Neural progenitor cell (in vitro differentiated cells): ENCODE data around the gene ITGA6. TPM values are rescaled to one million over a fixed set of nuclear protein-coding genes. Genes with fewer than 3 reads are reported as not detected.

Experiments used
- DNase-seq: peaks from one replicate; pipeline ENCODE4 v3.0.0-alpha.2; 2016; ENCODE audit warnings: low spot score
- H2AFZ ChIP-seq: fragments of 200-600 bp; sonication (generic); replicated peaks from 2 replicates; pipeline ENCODE4 v1.6.1; 2016; ENCODE audit warnings: antibody characterized with exemption
- H3F3A ChIP-seq: fragments of 200-600 bp; sonication (generic); 2 replicates; pipeline ENCODE4 v1.6.1; 2016; ENCODE audit warnings: antibody characterized with exemption, low read depth
- H3K27ac ChIP-seq: fragments of 200-600 bp; sonication (generic); 2 replicates; pipeline ENCODE4 v1.5.1; 2016; ENCODE audit warnings: mild to moderate bottlenecking
- H3K27me3 ChIP-seq: fragments of 200-600 bp; sonication (generic); 2 replicates; pipeline ENCODE4 v1.6.1; 2016; ENCODE audit warnings: mild to moderate bottlenecking, moderate library complexity
- H3K36me3 ChIP-seq: fragments of 200-600 bp; sonication (generic); 2 replicates; pipeline ENCODE4 v1.5.1; 2016
- H3K4me1 ChIP-seq: fragments of 200-600 bp; sonication (generic); 2 replicates; pipeline ENCODE4 v1.6.1; 2016; ENCODE audit warnings: mixed run types
- H3K4me2 ChIP-seq: fragments of 200-600 bp; sonication (generic); 2 replicates; pipeline ENCODE4 v1.6.1; 2016
- H3K4me3 ChIP-seq: fragments of 200-600 bp; sonication (generic); 2 replicates; pipeline ENCODE4 v1.5.1; 2016
- H3K79me2 ChIP-seq: fragments of 200-600 bp; sonication (generic); 2 replicates; pipeline ENCODE4 v1.6.1; 2016; ENCODE audit warnings: low read depth
- H3K9ac ChIP-seq: fragments of 200-600 bp; sonication (generic); 2 replicates; pipeline ENCODE4 v1.6.1; 2016
- H3K9me3 ChIP-seq: fragments of 200-600 bp; sonication (generic); 2 replicates; pipeline ENCODE4 v1.5.1; 2016; ENCODE audit warnings: low read depth
- H4K20me1 ChIP-seq: fragments of 200-600 bp; sonication (generic); 2 replicates; pipeline ENCODE4 v1.6.1; 2016; ENCODE audit warnings: low read depth
- H3K27ac Mint-ChIP-seq: 3 replicates; pipeline ENCODE4 v1.8.0; 2021; ENCODE audit warnings: mixed read lengths
- H3K27me3 Mint-ChIP-seq: 2 replicates; pipeline ENCODE4 v1.8.0; 2022; ENCODE audit warnings: low read depth, mild to moderate bottlenecking, inconsistent platforms, moderate library complexity, mixed read lengths; ENCODE audit not compliant: insufficient read depth
- H3K36me3 Mint-ChIP-seq: 3 replicates; pipeline ENCODE4 v1.8.0; 2021; ENCODE audit warnings: mixed read lengths
- H3K4me1 Mint-ChIP-seq: 3 replicates; pipeline ENCODE4 v1.8.0; 2021; ENCODE audit warnings: mixed read lengths
- H3K4me3 Mint-ChIP-seq: 3 replicates; pipeline ENCODE4 v1.8.0; 2021; ENCODE audit warnings: mild to moderate bottlenecking, moderate library complexity, mixed read lengths
- H3K9me3 Mint-ChIP-seq: 3 replicates; pipeline ENCODE4 v1.8.0; 2020; ENCODE audit warnings: mixed read lengths
- CTCF ChIP-seq: fragments of 200-600 bp; sonication (generic); IDR thresholded peaks from 2 replicates; pipeline ENCODE4 v1.5.1; 2017; ENCODE audit warnings: antibody characterized with exemption, mild to moderate bottlenecking
- EZH2 ChIP-seq: fragments of 200-600 bp; sonication (generic); IDR thresholded peaks from 2 replicates; pipeline ENCODE4 v1.6.1; 2017; ENCODE audit warnings: antibody characterized with exemption, mild to moderate bottlenecking, moderate library complexity
- EZH2phosphoT487 ChIP-seq: fragments of 200-600 bp; sonication (generic); IDR thresholded peaks from 2 replicates; pipeline ENCODE4 v1.6.1; 2017; ENCODE audit warnings: antibody characterized with exemption
- total RNA-seq: library from RNA; depleted of rRNA; stranded (reverse); fragments of >200 nt; gene quantifications from 2 replicates; pipeline ENCODE4 v1.2.3, GENCODE V29; 2015; ENCODE audit warnings: low replicate concordance

The ITGA6 gene
- total RNA-seq, 1 donor from 2014 or later: 161 TPM

- Histone ChIP-seq H3K4me2 (no peak overlapping the region), H3K4me3 (no peak overlapping the region)
These were observed 40.0 kb upstream of the ITGA6 start for GRCh38 chr2:172387361-172387760.

GRCh38 chr2:172389685-172390339, 37.6 kb upstream of the ITGA6 start:
- Histone ChIP-seq H3F3A (no peaks in the 10 kb centered on the region), H2AFZ (peak overlapping the region; percentile 50), H3K4me1 (peaks cover 18% of the 10 kb centered on the region), H4K20me1 (no peaks in the 10 kb centered on the region), H3K9ac (no peak overlapping the region), H3K9me3 (no peaks in the 10 kb centered on the region), H3K4me3 (no peak overlapping the region), H3K79me2 (no peaks in the 10 kb centered on the region), H3K27ac (no peak overlapping the region), H3K36me3 (no peaks in the 10 kb centered on the region), H3K27me3 (no peaks in the 10 kb centered on the region), H3K4me2 (no peak overlapping the region)
- TF ChIP-seq CTCF (no peak), EZH2phosphoT487 (no peak), EZH2 (no peak)
- Mint-ChIP-seq H3K4me1 (peaks cover 23% of the 10 kb centered on the region), H3K9me3 (peaks cover 7% of the 10 kb centered on the region), H3K27me3 (peaks cover 7% of the 10 kb centered on the region), H3K36me3 (no peaks in the 10 kb centered on the region), H3K27ac (peak overlapping the region; percentile 34), H3K4me3 (no peak overlapping the region)
- no peak for DNase-seq

More at GRCh38 chr2:172387361-172387760, 40.0 kb upstream of the ITGA6 start:
- Histone ChIP-seq H3K79me2 (no peaks in the 10 kb centered on the region), H3K4me1 (peaks cover 18% of the 10 kb centered on the region), H3K9ac (no peak overlapping the region), H2AFZ (peak overlapping the region; percentile 85), H3K36me3 (no peaks in the 10 kb centered on the region), H4K20me1 (no peaks in the 10 kb centered on the region), H3K9me3 (no peaks in the 10 kb centered on the region), H3K27ac (no peak overlapping the region), H3F3A (peaks cover 11% of the 10 kb centered on the region), H3K27me3 (no peaks in the 10 kb centered on the region)
- TF ChIP-seq EZH2phosphoT487 (no peak), EZH2 (no peak), CTCF (no peak)
- Mint-ChIP-seq H3K4me1 (peaks cover 30% of the 10 kb centered on the region), H3K9me3 (peaks cover 20% of the 10 kb centered on the region), H3K27me3 (peaks cover 10% of the 10 kb centered on the region), H3K27ac (peak overlapping the region; percentile 27), H3K36me3 (peaks cover 4% of the 10 kb centered on the region), H3K4me3 (no peak overlapping the region)
- no peak for DNase-seq

- H3K4me2 ChIP-seq: no peak overlapping the region
- TF ChIP-seq EZH2phosphoT487 (no peak), EZH2 (no peak), CTCF (no peak)
These were observed 33.4 kb upstream of the ITGA6 start for GRCh38 chr2:172394002-172394401.

More at GRCh38 chr2:172394002-172394401, 33.4 kb upstream of the ITGA6 start:
- Histone ChIP-seq H3K4me1 (peaks cover 15% of the 10 kb centered on the region), H3K9ac (no peak overlapping the region), H4K20me1 (no peaks in the 10 kb centered on the region), H3F3A (no peaks in the 10 kb centered on the region), H3K4me3 (no peak overlapping the region), H3K27ac (no peak overlapping the region), H3K27me3 (no peaks in the 10 kb centered on the region), H3K36me3 (no peaks in the 10 kb centered on the region), H2AFZ (peak overlapping the region; percentile 50), H3K9me3 (no peaks in the 10 kb centered on the region), H3K79me2 (no peaks in the 10 kb centered on the region)
- H3K4me1 Mint-ChIP-seq: peaks cover 12% of the 10 kb centered on the region
- DNase-seq: no peak
- peaks cover 5% of the 10 kb centered on the region for H3K27me3 Mint-ChIP-seq
- H3K27ac Mint-ChIP-seq: no peak overlapping the region
- H3K4me3 Mint-ChIP-seq: no peak overlapping the region
- no peaks in the 10 kb centered on the region for H3K36me3 Mint-ChIP-seq
- H3K9me3 Mint-ChIP-seq: no peaks in the 10 kb centered on the region
